NCI-H187 (cell line): ENCODE results near the gene NXPH1.

ENCODE experiments used
- DNase-seq, 2 experiments: peaks; one replicate each; lab custom pipeline; 2025; lab: John Stamatoyannopoulos, UW

The NXPH1 gene

GRCh38 chr7:8507566-8507965 lies 74.2 kb downstream of the NXPH1 start:
- DNase-seq, result no peak

- DNase-seq, result no peak
Measured at GRCh38 chr7:8509621-8510020, 76.2 kb downstream of the NXPH1 start.

GRCh38 chr7:8511855-8512254 lies 78.4 kb downstream of the NXPH1 start:
- DNase-seq, result no peak

- DNase-seq, result no peak
Measured at GRCh38 chr7:8514781-8515519, 81.5 kb downstream of the NXPH1 start.

- no peak for DNase-seq
Measured at GRCh38 chr7:8515640-8516185, 82.3 kb downstream of the NXPH1 start.

GRCh38 chr7:8516976-8517375 lies 83.6 kb downstream of the NXPH1 start:
- DNase-seq, result no peak

GRCh38 chr7:8528311-8528710 lies 94.9 kb downstream of the NXPH1 start:
- DNase-seq, result no peak

- DNase-seq, result no peak
Measured at GRCh38 chr7:8531991-8532515, 98.6 kb downstream of the NXPH1 start.

- DNase-seq, result no peak
Measured at GRCh38 chr7:8536431-8536830, 103.0 kb downstream of the NXPH1 start.

- DNase-seq, result no peak
Measured at GRCh38 chr7:8549046-8549445, 115.6 kb downstream of the NXPH1 start.

- DNase-seq, result no peak
Measured at GRCh38 chr7:8560501-8560900, 127.1 kb downstream of the NXPH1 start.

- no peak for DNase-seq
Measured at GRCh38 chr7:8561449-8561848, 128.0 kb downstream of the NXPH1 start.

- no peak for DNase-seq
Measured at GRCh38 chr7:8564281-8564680, 130.9 kb downstream of the NXPH1 start.

GRCh38 chr7:8566016-8566415 lies 132.6 kb downstream of the NXPH1 start:
- no peak for DNase-seq

- DNase-seq, result no peak
Measured at GRCh38 chr7:8567626-8568025, 134.2 kb downstream of the NXPH1 start.

- DNase-seq, result no peak
Measured at GRCh38 chr7:8579661-8580194, 146.3 kb downstream of the NXPH1 start.

- DNase-seq, result no peak
Measured at GRCh38 chr7:8581842-8582241, 148.4 kb downstream of the NXPH1 start.

- no peak for DNase-seq
Measured at GRCh38 chr7:8582728-8583127, 149.3 kb downstream of the NXPH1 start.

- DNase-seq, result no peak
Measured at GRCh38 chr7:8585591-8585990, 152.2 kb downstream of the NXPH1 start.

GRCh38 chr7:8590225-8590624 lies 156.8 kb downstream of the NXPH1 start:
- no peak for DNase-seq

GRCh38 chr7:8590791-8591190 lies 157.4 kb downstream of the NXPH1 start:
- no peak for DNase-seq

GRCh38 chr7:8591289-8591688 lies 157.9 kb downstream of the NXPH1 start:
- no peak for DNase-seq

GRCh38 chr7:8592167-8592566 lies 158.8 kb downstream of the NXPH1 start:
- no peak for DNase-seq

- DNase-seq, result no peak
Measured at GRCh38 chr7:8594115-8594514, 160.7 kb downstream of the NXPH1 start.
